Pancreas (tissue), 10 donors: ENCODE results near the gene POLR1C. TPM values are rescaled to one million over a fixed set of nuclear protein-coding genes. Genes with fewer than 3 reads are reported as not detected.

Experiments used
- ATAC-seq, 4 donors: fragments of 200-7000 bp; cut with Tn5 transposase; one replicate each; pipeline versions ENCODE4 v1.8.0 to v1.9.1; 2020; ENCODE audit warnings: mild to moderate bottlenecking in 4 of 4, moderate library complexity in 4 of 4
- DNase-seq, 6 donors: peaks; one replicate each; pipeline ENCODE4 v3.0.0-alpha.2; 2020
- FAIRE-seq: peaks from 2 replicates; lab custom pipeline; 2012; peaks lifted over from hg19 to GRCh38; lab: Jason Lieb, UNC
- H3K27ac ChIP-seq, 4 donors: fragments of 200-600 bp; sonication (generic); 1 replicate in 3 of 4; 2 replicates in 1 of 4; pipeline versions ENCODE4 v1.5.0 to v1.8.0; 2020
- H3K27me3 ChIP-seq, 4 donors: fragments of 200-600 bp; one replicate each; pipeline ENCODE4 v1.8.0; 2021
- H3K36me3 ChIP-seq, 3 donors: fragments of 200-600 bp; sonication (generic) in 1 of 3; one replicate each; pipeline versions ENCODE4 v1.5.0 to v1.8.0; 2020 to 2021
- H3K4me1 ChIP-seq, 3 donors: fragments of 200-600 bp; one replicate each; pipeline ENCODE4 v1.8.0; 2021
- H3K4me3 ChIP-seq, 4 donors: fragments of 200-600 bp; sonication (generic) in 2 of 4; one replicate each; pipeline versions ENCODE4 v1.5.0 to v1.8.0; 2020 to 2021
- H3K9me3 ChIP-seq, 4 donors: fragments of 200-600 bp; one replicate each; pipeline ENCODE4 v1.8.0; 2021
- CTCF ChIP-seq, 4 donors: fragments of 200-600 bp; sonication (generic) in 3 of 4; IDR thresholded peaks; one replicate each; pipeline versions ENCODE4 v1.5.0 to v1.8.0; 2021; ENCODE audit warnings: antibody characterized with exemption in 4 of 4
- WGBS, 2 donors: extraction: QIAGEN DNeasy Blood & Tissue Kit; methylation state at CpG; one replicate each; pipeline ENCODE4 v1.1.7; 2013; 5-methylcytosine and 5-hydroxymethylcytosine counted together
- intact Hi-C, 3 donors: fragments of 100-400 bp; cut with DNase I; formaldehyde crosslinking; loops; one replicate each; pipeline versions ENCODE4 v1.11.1 to v1.14.2; 2022
- polyA plus RNA-seq, 2 donors: library from polyadenylated mRNA; stranded (reverse); fragments of 200-250 nt; gene quantifications; one replicate each; pipeline ENCODE4 v1.2.3, GENCODE V29; 2013
- total RNA-seq, 6 donors: library from RNA; stranded (reverse); fragmentation: NEBNext Ultra II Directional in 4 of 6; extraction: Animal tissue kit (Norgen Biotek cat#: 25700) in 4 of 6; gene quantifications; one replicate each; pipeline versions ENCODE4 v1.2.1 to v1.2.4, GENCODE V29; 2021 to 2023
- donor health status: healthy with polysubstance abuse.
- donor health status: DM: no; HTN: no; CAD: no; lungs with moderate emphysema.
- donor health status: DM: no; HTN: no; CAD: no.
- donor health status: control.
- donor health status: control.
- donor health status: Bipolar disorder and iron deficiency.
- donor health status: DM: yes; HTN: yes; CAD: no.
- donor health status: DM: no; HTN: no; CAD: no.
- donor health status: DM: no; HTN: no; CAD: no.
- donor health status: DM: yes; HTN: yes; CAD: no.

Gene POLR1C
- total and polyA plus RNA-seq, 8 donors = 10.2 to 31.3 (median 18.8) TPM

- Histone ChIP-seq H3K27me3 (no peaks in the 10 kb centered on the region), H3K9me3 (no peaks in the 10 kb centered on the region), H3K4me1 (peaks cover 8 to 18% (median 16%) of the 10 kb centered on the region in 3 donors), H3K36me3 (peaks cover 0 to 40% (median 23%) of the 10 kb centered on the region in 3 donors), H3K27ac (no peak overlapping the region), H3K4me3 (no peak overlapping the region)
- ATAC-seq (no peak), DNase-seq (no peak), FAIRE-seq (no peak)
- intact Hi-C loops = no loop called here
- no peak for TF ChIP-seq CTCF (IDR thresholded peaks at IDR 0.05)
- whole genome bisulfite sequencing, 2 donors = 87 to 90% methylated on average over 11 of the region's 11 CpGs
Measured at GRCh38 chr6:43511824-43512415, 5.0 kb upstream of the POLR1C start.

GRCh38 chr6:43515808-43516207 lies 1.1 kb upstream of the POLR1C start:
- intact Hi-C loops = no loop called here
- peaks cover 0 to 53% (median 33%) of the 10 kb centered on the region in 3 donors for H3K36me3 ChIP-seq
- 29 to 42% methylated on average over 9 of the region's 9 CpGs for whole genome bisulfite sequencing, 2 donors
- ATAC-seq = no peak
- TF ChIP-seq CTCF (IDR thresholded peaks at IDR 0.05) = no peak
- peak overlapping the region in 1 of 4 donors; percentile 67 for H3K27ac ChIP-seq
- no peaks in the 10 kb centered on the region for H3K9me3 ChIP-seq
- H3K27me3 ChIP-seq = no peaks in the 10 kb centered on the region
- FAIRE-seq = no peak
- peaks cover 19 to 31% (median 24%) of the 10 kb centered on the region in 3 donors for H3K4me1 ChIP-seq
- no peak for DNase-seq
- H3K4me3 ChIP-seq = peak overlapping the region; percentile 78 to 97 (median 86)

- ATAC-seq (no peak), DNase-seq (no peak), FAIRE-seq (no peak)
- H3K36me3 ChIP-seq = peaks cover 0 to 55% (median 38%) of the 10 kb centered on the region in 3 donors
- 1% methylated on average over 10 of the region's 10 CpGs for WGBS, 2 donors
- intact Hi-C loops = no loop called here
- H3K9me3 ChIP-seq = no peaks in the 10 kb centered on the region
- peak overlapping the region; percentile 78 to 97 (median 86) for H3K4me3 ChIP-seq
- H3K27ac ChIP-seq = peak overlapping the region; percentile 67 to 84 (median 72)
- no peak for TF ChIP-seq CTCF (IDR thresholded peaks at IDR 0.05)
- peaks cover 19 to 31% (median 24%) of the 10 kb centered on the region in 3 donors for H3K4me1 ChIP-seq
- no peaks in the 10 kb centered on the region for H3K27me3 ChIP-seq
Measured at GRCh38 chr6:43516367-43516696, 557 bp upstream of the POLR1C start.

- no peak for ATAC-seq
- no peaks in the 10 kb centered on the region for H3K9me3 ChIP-seq
- H3K4me1 ChIP-seq = peaks cover 19 to 31% (median 24%) of the 10 kb centered on the region in 3 donors
- H3K27ac ChIP-seq = no peak overlapping the region
- intact Hi-C loops = no loop called here
- no peak for DNase-seq
- no peak for TF ChIP-seq CTCF (IDR thresholded peaks at IDR 0.05)
- H3K27me3 ChIP-seq = no peaks in the 10 kb centered on the region
- WGBS, 2 donors = 2 to 3% methylated on average over 10 of the region's 10 CpGs
- FAIRE-seq = no peak
- peaks cover 0 to 55% (median 42%) of the 10 kb centered on the region in 3 donors for H3K36me3 ChIP-seq
- H3K4me3 ChIP-seq = peak overlapping the region; percentile 78 to 97 (median 86)
Measured at GRCh38 chr6:43517505-43518357, 842 bp downstream of the POLR1C start.
